Thymus (tissue), 11 donors: Measurements from ENCODE around the gene VSIG10. TPM values are rescaled to one million over a fixed set of nuclear protein-coding genes. Genes with fewer than 3 reads are reported as not detected.
A peak's percentile ranks its signal among the peaks of the same experiment; 100 is the strongest.

Source experiments
- DNase-seq, 9 donors: peaks; one replicate each; pipeline ENCODE4 v3.0.0-alpha.2; 2013; ENCODE audit warnings: low spot score in 9 of 9, low read depth in 6 of 9, missing footprints in 1 of 9
- H3K27ac ChIP-seq, 2 donors: one replicate each; pipeline ENCODE4 v1.5.1; 2013; ENCODE audit warnings: control low read depth in 1 of 2, low read depth in 1 of 2, low read length in 1 of 2, mild to moderate bottlenecking in 1 of 2, moderate library complexity in 1 of 2
- H3K27me3 ChIP-seq, 2 donors: one replicate each; pipeline ENCODE4 v1.5.1; 2013; ENCODE audit warnings: low read length in 1 of 2; ENCODE audit not compliant: control insufficient read depth in 2 of 2, insufficient read depth in 1 of 2
- H3K36me3 ChIP-seq, 2 donors: one replicate each; pipeline ENCODE4 v1.5.1; 2013; ENCODE audit warnings: low read length in 1 of 2, mild to moderate bottlenecking in 1 of 2, moderate library complexity in 1 of 2; ENCODE audit not compliant: control insufficient read depth in 2 of 2, insufficient read depth in 2 of 2
- H3K4me1 ChIP-seq, 2 donors: one replicate each; pipeline ENCODE4 v1.5.1; 2013; ENCODE audit warnings: low read length in 2 of 2; ENCODE audit not compliant: control insufficient read depth in 2 of 2, insufficient read depth in 2 of 2
- H3K4me3 ChIP-seq, 2 donors: one replicate each; pipeline ENCODE4 v1.5.1; 2013; ENCODE audit warnings: low read length in 2 of 2, control low read depth in 1 of 2, mild to moderate bottlenecking in 1 of 2
- H3K9me3 ChIP-seq, 2 donors: one replicate each; pipeline ENCODE4 v1.5.1; 2013; ENCODE audit warnings: low read length in 1 of 2, mild to moderate bottlenecking in 1 of 2; ENCODE audit not compliant: control insufficient read depth in 2 of 2, insufficient read depth in 1 of 2
- WGBS: extraction: QIAGEN DNeasy Blood & Tissue Kit; methylation state at CpG from one replicate; pipeline ENCODE4 v1.1.7; 2013; 5-methylcytosine and 5-hydroxymethylcytosine counted together
- polyA plus RNA-seq: library from polyadenylated mRNA; stranded (reverse); fragments of 200-250 nt; gene quantifications from one replicate; pipeline ENCODE4 v1.2.3, GENCODE V29; 2013
- total RNA-seq: library from RNA; stranded (reverse); fragments of 120-200 nt; gene quantifications from one replicate; pipeline ENCODE4 v1.2.4, GENCODE V29; 2013
- donor health status: healthy.

The VSIG10 gene
- total and polyA plus RNA-seq, 2 donors = 4.5 to 7.8 TPM

GRCh38 chr12:118058881-118059280 is 44.9 kb downstream of the VSIG10 start:
- Histone ChIP-seq H3K27ac (peak overlapping the region in 1 of 2 donors; percentile 8), H3K4me3 (no peak overlapping the region), H3K36me3 (no peaks in the 10 kb centered on the region), H3K27me3 (peaks cover 0 to 8% of the 10 kb centered on the region in 2 donors), H3K4me1 (peaks cover 6 to 20% of the 10 kb centered on the region in 2 donors), H3K9me3 (no peaks in the 10 kb centered on the region)
- no peak for DNase-seq
- 94% methylated on average over 8 of the region's 8 CpGs for WGBS

- Histone ChIP-seq H3K27ac (no peak overlapping the region), H3K4me3 (no peak overlapping the region), H3K27me3 (peaks cover 0 to 8% of the 10 kb centered on the region in 2 donors), H3K9me3 (no peaks in the 10 kb centered on the region), H3K36me3 (no peaks in the 10 kb centered on the region), H3K4me1 (peaks cover 6 to 20% of the 10 kb centered on the region in 2 donors)
- WGBS = 99% methylated on average over 7 of the region's 7 CpGs
- DNase-seq = no peak
Measured at GRCh38 chr12:118058227-118058626, 45.6 kb downstream of the VSIG10 start.

GRCh38 chr12:118055865-118056773 is 47.7 kb downstream of the VSIG10 start:
- H3K4me3 ChIP-seq = no peak overlapping the region
- H3K27ac ChIP-seq = no peak overlapping the region
- WGBS = 95% methylated on average over 13 of the region's 13 CpGs
- peaks cover 0 to 9% of the 10 kb centered on the region in 2 donors for H3K4me1 ChIP-seq
- H3K36me3 ChIP-seq = peaks cover 0 to 8% of the 10 kb centered on the region in 2 donors
- H3K27me3 ChIP-seq = no peaks in the 10 kb centered on the region
- no peaks in the 10 kb centered on the region for H3K9me3 ChIP-seq
- no peak for DNase-seq

GRCh38 chr12:118055144-118055557 is 48.7 kb downstream of the VSIG10 start:
- H3K4me1 ChIP-seq = peaks cover 0 to 5% of the 10 kb centered on the region in 2 donors
- peak in 3 of 9 donors; percentile 39 to 70 (median 56) for DNase-seq

GRCh38 chr12:118053071-118053985 is 50.5 kb downstream of the VSIG10 start:
- 97% methylated on average over 10 of the region's 10 CpGs for WGBS
- Histone ChIP-seq H3K9me3 (no peaks in the 10 kb centered on the region), H3K4me1 (no peaks in the 10 kb centered on the region), H3K27me3 (no peaks in the 10 kb centered on the region), H3K36me3 (peaks cover 4 to 14% of the 10 kb centered on the region in 2 donors), H3K27ac (no peak overlapping the region), H3K4me3 (no peak overlapping the region)
- DNase-seq = no peak

More at GRCh38 chr12:118055144-118055557, 48.7 kb downstream of the VSIG10 start:
- H3K9me3 ChIP-seq = no peaks in the 10 kb centered on the region
- H3K27ac ChIP-seq = no peak overlapping the region
- H3K27me3 ChIP-seq = no peaks in the 10 kb centered on the region
- peaks cover 2 to 12% of the 10 kb centered on the region in 2 donors for H3K36me3 ChIP-seq
- H3K4me3 ChIP-seq = no peak overlapping the region
- WGBS = 93% methylated on average over 2 of the region's 2 CpGs

DNA sequence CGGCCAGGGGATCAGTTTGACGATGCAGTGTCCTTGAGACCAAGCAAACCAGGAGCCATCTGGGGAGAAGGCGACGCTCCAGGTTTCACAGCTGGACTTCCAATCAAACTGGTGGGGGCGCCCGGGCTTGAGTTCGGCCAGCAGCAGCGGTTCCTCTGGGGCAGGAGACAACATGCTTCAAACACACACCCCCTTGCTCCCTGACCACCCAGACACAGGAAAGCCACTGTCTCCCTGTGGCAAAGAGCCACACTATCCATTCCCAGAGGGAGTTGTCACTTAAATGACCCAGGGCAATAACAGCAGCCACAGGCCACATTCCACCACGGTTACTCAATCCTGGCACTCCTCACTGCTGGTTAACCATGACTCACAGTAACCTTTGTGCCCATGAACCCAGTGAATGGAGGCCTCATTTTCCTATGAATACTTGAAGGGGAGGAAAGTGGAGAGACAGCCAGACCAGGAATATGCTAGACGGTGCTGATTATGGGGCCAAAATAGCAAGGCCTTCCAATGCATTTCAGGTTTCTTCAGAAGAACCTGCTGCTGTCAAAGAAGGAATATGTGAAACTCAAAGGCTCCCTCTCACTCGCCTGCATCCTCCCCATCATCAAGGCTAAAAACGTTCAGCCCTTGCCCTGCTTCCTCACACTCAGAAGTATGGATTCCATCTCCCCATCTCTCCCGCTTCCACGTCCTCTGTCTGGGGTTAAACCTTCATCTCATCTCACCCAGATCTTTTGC is 51.3 kb downstream of the VSIG10 start:
- no peak for DNase-seq
- Histone ChIP-seq H3K4me3 (no peak overlapping the region), H3K9me3 (no peaks in the 10 kb centered on the region), H3K27me3 (no peaks in the 10 kb centered on the region), H3K27ac (no peak overlapping the region), H3K36me3 (peaks cover 4 to 14% of the 10 kb centered on the region in 2 donors), H3K4me1 (no peaks in the 10 kb centered on the region)
- 95% methylated on average over 14 of the region's 14 CpGs for WGBS

GRCh38 chr12:118050972-118051910 is 52.6 kb downstream of the VSIG10 start:
- Histone ChIP-seq H3K4me1 (no peaks in the 10 kb centered on the region), H3K9me3 (no peaks in the 10 kb centered on the region), H3K27ac (no peak overlapping the region), H3K27me3 (no peaks in the 10 kb centered on the region), H3K36me3 (peaks cover 4 to 14% of the 10 kb centered on the region in 2 donors), H3K4me3 (no peak overlapping the region)
- WGBS = 98% methylated on average over 12 of the region's 12 CpGs
- DNase-seq = no peak

- WGBS = 98% methylated on average over 4 of the region's 4 CpGs
- Histone ChIP-seq H3K36me3 (peaks cover 20% of the 10 kb centered on the region in 2 donors), H3K9me3 (no peaks in the 10 kb centered on the region), H3K27ac (no peak overlapping the region), H3K4me1 (no peaks in the 10 kb centered on the region), H3K27me3 (no peaks in the 10 kb centered on the region), H3K4me3 (no peak overlapping the region)
- no peak for DNase-seq
Measured at GRCh38 chr12:118046430-118046829, 57.4 kb downstream of the VSIG10 start.
